K562 (cell line): ENCODE measurements around the gene RXRA.

Source experiments
- CHD2 ChIP-seq: IDR thresholded peaks from 2 replicates; pipeline ENCODE4 v1.6.1; 2011; ENCODE audit warnings: low read depth, low read length
- CTCF ChIP-seq, 3 experiments: IDR thresholded peaks in 2 of 3; conservative IDR thresholded peaks in 1 of 3; 2 replicates each; pipeline ENCODE4 v1.5.1; 2011 to 2012; ENCODE audit warnings: low read length in 3 of 3, mild to moderate bottlenecking in 3 of 3, control low read depth in 2 of 3, improper control_type of control experiment in 1 of 3, inconsistent platforms in 1 of 3, low read depth in 1 of 3, mixed read lengths in 1 of 3, moderate library complexity in 1 of 3; ENCODE audit not compliant: insufficient read depth in 2 of 3
- ETV5 ChIP-seq: sonication (generic); formaldehyde crosslinking; IDR thresholded peaks from 2 replicates; pipeline ENCODE4 v1.4.0; 2020; ENCODE audit warnings: low read depth, mild to moderate bottlenecking, missing genetic modification reagents
- MAFF ChIP-seq: IDR thresholded peaks from 2 replicates; pipeline ENCODE4 v1.6.1; 2012; ENCODE audit warnings: low read length, improper control_type of control experiment
- TARDBP ChIP-seq: fragments of 450-650 bp; IDR thresholded peaks from 2 replicates; pipeline ENCODE4 v1.6.1; 2016
- ZNF764 ChIP-seq: fragments of 250-450 bp; sonication (Bioruptor Pico); IDR thresholded peaks from 2 replicates; pipeline ENCODE4 v1.4.0; 2020; ENCODE audit warnings: low read depth, mild to moderate bottlenecking, moderate library complexity

- TF ChIP-seq ETV5 (CRISPR knock-in tag) (no peak), CTCF (IDR thresholded peaks at IDR 0.05 in 2 of 3, conservative IDR thresholded peaks at IDR 0.05 in 1 of 3; ENCODE audit: insufficient read depth in 2 of 3, low read depth in 1 of 3, low read length in 3 of 3) (no peak), ZNF764 (CRISPR knock-in tag) (no peak), MAFF (no peak), CHD2 (no peak), TARDBP (no peak)
These were observed 54.5 kb downstream of the RXRA start for GRCh38 chr9:134380542-134381271.
